HPDE6-E6E7 (cell line): ENCODE data around the gene CITED1.

Experiments
- DNase-seq: peaks from one replicate; pipeline ENCODE4 v3.0.0; 2011; ENCODE audit warnings: missing footprints; ENCODE audit errors: extremely low spot score

CITED1 gene

DNA sequence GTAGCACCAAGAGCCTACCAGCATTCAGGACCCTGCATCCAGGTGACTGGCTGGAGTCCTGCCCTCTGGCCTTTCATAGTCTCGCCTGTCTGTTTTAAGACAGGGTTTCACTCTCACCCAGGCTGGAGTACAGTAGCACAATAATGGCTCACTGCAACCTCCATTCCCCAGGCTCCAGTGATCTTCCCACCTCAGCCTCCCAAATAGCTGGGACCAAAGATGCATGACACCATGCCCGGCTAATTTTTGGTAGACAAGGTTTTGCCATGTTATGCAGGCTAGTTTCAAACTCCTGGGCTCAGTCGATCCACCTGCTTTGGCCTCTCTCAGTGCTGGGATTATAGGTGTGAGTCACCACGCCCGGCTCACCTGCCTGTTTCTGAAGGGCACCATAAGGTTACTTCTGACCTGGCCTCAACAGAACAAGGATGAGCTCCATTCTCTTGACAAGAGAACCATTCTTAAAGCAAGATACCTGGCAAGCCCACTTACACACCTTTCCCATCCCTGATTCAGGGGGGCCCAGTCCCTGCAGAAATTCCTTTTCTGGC is 35.3 kb downstream of the CITED1 start:
- DNase-seq = no peak

DNA sequence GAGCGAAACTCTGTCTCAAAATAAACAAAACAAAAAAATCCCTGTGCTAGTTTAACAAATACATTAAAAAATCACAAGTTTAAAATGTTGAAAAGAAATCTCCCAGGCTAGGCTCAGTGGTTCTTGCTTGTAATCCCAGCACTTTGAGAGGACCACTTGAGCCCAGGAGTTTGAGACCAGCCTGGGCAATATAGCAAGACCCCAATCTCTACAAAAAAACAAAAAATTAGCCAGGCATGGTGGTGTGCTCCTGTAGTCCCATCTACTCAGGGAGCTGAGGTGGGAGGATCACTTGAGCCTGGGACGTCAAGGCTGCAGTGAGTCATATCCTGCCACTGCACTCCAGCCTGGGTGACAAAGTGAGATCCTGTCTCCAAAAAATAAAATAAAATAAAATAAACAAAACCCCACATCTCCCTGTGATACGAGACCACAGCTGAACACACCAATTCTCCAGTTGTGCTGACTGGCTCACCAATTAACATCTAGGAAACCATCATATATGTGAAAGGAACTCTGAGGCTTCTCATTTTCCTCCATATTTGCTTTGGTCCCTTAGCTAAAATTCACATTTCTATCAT is 36.0 kb downstream of the CITED1 start:
- DNase-seq = no peak

DNA sequence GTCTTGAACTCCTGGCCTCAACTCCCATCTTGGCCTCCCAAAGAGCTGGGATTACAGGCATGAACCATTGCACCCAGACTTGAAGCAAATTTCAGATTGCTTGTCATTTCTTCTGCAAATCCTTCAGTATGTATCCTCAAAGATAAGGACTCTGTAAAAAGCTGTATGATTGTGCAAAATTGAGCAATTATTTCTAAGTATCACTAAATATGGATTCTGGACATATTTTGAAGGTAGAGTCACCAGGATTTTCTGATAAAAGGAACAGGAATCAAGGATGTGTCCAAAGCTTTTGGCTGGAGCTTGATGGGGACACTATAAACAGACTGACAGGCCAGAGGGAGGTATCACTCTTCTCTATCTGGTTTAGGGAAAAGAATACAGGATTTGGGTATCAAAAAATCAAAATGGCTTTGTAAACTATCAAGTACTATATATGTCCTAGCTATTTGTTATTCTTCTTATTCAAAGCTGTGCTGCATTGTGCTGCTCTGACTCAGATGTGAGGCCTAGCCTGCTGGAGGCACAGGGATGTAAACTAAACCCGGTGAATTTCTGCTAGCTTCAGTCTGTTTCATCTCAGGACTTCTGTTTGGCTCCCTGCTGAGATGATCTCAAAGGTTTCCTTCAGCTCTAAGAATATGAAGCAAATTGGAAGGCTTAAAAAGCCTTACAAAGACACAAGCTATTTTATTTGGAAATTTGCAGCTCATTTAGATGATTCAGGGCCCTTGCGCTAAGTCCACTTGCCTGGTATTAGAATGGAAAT is 36.9 kb downstream of the CITED1 start:
- no peak for DNase-seq

DNA sequence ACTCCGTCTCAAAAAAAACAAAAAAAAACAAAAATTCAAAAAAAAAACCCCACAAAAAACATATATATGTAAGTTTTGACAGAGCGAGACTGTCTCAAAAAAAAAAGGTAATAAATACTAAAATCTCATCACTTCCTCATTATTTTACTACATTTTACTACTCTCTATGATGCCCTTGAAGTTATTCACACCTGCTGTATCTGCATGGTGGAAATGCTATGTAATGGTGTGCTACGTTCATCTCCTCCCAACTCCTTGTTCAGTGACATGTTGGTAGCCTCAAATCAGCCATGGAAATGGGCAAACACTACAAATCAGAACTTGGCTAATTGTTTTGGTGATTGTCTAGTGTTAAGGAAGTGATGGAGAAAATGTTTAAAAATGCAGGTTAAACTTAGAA is 40.5 kb downstream of the CITED1 start:
- no peak for DNase-seq

DNA sequence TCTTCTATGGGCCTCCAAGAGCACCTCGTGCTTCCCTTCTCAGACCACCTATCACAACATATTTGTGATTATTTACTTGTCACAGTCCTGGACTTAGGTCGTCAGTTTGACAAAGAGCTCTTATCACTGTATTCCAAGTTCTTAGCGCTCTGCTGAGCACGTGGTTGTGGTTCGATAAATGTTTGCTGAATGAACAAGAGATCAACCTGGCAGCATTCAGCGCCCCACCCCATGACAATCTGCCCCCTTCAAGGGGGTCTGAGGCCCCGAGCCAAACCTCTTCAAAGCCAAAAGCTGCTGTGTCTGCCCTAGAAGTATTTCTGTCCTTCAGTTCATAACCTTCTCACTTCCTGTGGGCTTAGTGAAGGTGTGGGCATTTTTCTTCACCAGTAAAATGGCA is 43.6 kb downstream of the CITED1 start:
- DNase-seq = no peak

DNA sequence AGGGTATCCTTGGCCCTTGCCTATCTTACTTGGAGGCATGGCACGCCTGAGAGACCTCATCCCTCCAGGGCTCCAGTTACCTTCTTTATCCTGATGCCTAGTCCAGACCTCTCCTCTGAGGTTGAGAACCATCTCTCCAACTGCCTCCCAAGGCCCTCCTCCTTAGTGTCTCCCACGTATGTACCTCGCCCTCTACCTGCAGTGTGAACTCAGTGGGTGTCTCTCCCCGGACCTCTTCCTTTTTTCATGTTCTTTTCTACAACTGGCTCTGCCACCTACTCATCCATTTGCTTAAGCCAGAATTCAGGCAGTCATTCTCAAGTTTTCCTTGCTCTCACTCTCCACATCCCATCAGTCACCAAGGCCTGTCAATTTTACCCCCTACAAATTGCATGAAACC is 45.3 kb downstream of the CITED1 start:
- no peak for DNase-seq

DNA sequence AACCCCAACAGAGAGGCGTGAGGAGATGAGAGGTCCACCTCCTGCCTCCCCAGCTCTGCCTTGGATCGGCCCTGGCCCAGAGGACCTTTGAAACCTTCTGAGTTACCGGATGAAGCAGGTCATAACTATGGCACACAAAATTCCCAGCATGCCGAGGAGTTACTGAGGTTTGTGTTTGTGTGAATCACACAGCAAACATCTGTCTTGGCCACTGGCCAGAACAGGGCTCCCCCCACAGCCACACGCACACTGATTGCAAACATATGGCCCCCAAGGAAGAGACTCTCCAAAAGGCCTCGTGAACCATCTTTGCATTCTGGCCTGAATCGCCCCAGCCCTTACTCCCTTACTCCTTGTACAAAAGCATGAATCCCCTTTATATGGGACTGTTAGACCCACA is 47.5 kb downstream of the CITED1 start:
- no peak for DNase-seq

DNA sequence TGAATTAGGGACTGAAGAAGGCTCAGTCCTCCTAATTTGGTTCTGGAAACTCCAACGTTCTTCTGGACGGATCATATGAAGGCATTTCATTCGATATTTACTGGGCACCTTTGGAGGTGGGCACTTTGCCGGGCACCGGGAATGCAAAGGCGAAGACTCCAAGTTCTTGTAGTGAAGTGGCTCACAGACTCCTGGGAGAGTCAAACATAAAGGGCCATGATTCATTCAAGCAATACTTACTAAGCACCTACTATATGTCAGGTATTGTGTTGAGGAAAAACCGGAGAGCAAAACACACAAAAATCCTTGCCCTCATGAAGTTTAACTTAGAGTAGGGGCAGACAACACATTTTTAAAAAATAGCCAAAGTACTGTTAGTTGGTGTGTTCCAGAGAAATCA is 49.9 kb downstream of the CITED1 start:
- DNase-seq = no peak

DNA sequence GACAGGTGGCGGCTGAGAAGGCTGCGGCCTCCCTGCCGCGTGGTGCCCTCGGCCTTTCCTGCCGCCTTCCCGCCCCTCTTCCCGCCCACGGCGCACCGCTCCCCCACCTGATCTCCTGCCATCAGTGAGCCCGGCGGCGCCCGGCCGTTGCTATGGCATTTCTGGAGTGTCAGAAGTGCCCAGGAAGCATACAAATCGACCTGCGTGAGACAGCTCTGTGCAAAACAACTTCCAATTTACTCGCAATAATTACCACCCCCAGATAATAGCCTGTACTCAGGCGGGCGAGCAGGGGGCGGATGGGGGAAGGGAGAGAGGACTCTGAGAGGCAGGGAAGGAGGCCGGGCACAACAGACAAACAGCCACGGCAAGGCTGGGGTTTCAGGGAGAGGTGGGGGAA is 50.3 kb downstream of the CITED1 start:
- no peak for DNase-seq

DNA sequence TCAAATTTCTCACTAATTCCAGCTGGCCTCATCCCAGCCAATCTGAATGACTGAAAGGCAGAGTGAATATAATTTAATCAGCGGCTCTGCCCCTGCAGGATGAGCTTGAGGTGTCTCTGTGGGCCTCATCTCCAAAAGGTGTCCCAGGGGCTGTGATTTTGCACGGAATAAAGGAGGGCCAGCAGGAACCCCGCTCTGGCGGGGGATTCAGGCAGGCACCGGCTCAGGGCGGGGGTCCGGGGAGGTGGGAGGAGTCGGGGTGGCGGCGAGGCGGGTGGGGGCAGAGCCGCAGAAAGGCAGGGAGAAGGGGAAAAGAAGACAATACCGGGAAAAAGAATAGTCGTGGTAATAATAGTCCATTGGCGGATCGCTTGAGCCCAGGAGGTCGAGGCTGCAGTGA is 50.9 kb downstream of the CITED1 start:
- DNase-seq = no peak

DNA sequence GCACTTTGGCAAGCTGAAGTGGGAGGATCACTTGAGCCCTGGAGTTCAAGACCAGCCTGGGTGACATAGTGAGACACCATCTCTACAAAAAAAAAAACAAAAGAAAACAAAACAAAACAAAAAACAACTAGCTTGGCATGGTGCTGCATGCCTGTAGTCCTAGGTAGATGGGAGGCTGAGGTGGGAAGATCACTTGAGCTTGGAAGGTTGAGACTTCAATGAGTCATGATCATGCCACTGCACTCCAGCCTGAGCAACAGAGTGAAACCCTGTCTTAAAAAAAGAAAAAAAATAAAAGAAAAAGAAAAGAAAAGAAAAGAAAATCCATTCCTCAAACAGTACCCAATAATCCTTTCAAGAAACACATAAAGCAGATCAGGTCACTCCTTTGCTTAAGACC is 52.0 kb downstream of the CITED1 start:
- DNase-seq = no peak
